ENCODE results near the gene YDJC. TPM values are rescaled to one million over a fixed set of nuclear protein-coding genes. Genes with fewer than 3 reads are reported as not detected.

Gene YDJC
- total and polyA plus RNA-seq, 2 of the 8 experiments (the other 6 are each of a cell fraction or from before 2014, with no cell fraction given): 36.7 to 45.2 TPM

GRCh38 chr22:21611210-21611977, 18.4 kb downstream of the YDJC start:
- Histone ChIP-seq H3K4ac (replicated peaks; ENCODE audit: insufficient read length, low read depth, low read length) (no peak overlapping the region), H3K27me3 (replicated peaks in 1 of 4; ENCODE audit: control insufficient read depth in 3 of 4, extremely low read depth in 1 of 4, insufficient read depth in 3 of 4, low read length in 3 of 4) (no peaks in the 10 kb centered on the region), H2BK5ac (ENCODE audit: low read depth, low read length) (no peak overlapping the region), H3K27ac (ENCODE audit: low read depth, low read length) (no peak overlapping the region), H3K14ac (ENCODE audit: insufficient read length) (no peak overlapping the region), H3K36me3 (ENCODE audit: control insufficient read depth in 2 of 4, insufficient read depth in 4 of 4, low read length in 3 of 4) (peaks cover 6 to 27% (median 12%) of the 10 kb centered on the region in 4 experiments; a peak in 7 of 8 replicates), H3K79me2 (ENCODE audit: control insufficient read depth in 1 of 2, insufficient read depth in 2 of 2, low read length in 2 of 2) (peaks cover 4 to 55% of the 10 kb centered on the region in 2 experiments), H3K4me2 (ENCODE audit: insufficient read depth in 1 of 2, low read depth in 2 of 2, low read length in 2 of 2) (no peak overlapping the region), H3K4me3 (ENCODE audit: extremely low read depth in 1 of 4, insufficient read depth in 2 of 4, low read depth in 3 of 4, low read length in 4 of 4) (no peak overlapping the region), H4K8ac (ENCODE audit: extremely low read depth, insufficient read depth, low read length) (no peak overlapping the region; the same call in 1 of the 2 replicates), H4K91ac (replicated peaks; ENCODE audit: insufficient read length, low read length) (no peak overlapping the region), H2BK12ac (ENCODE audit: low read depth, low read length) (no peak overlapping the region), H3K23ac (ENCODE audit: insufficient read length) (no peak overlapping the region), H3K79me1 (ENCODE audit: low read depth, low read length) (peaks cover 10% of the 10 kb centered on the region), H2BK120ac (replicated peaks; ENCODE audit: low read depth, low read length) (no peak overlapping the region), H3K9ac (replicated peaks in 1 of 4; ENCODE audit: extremely low read depth in 1 of 4, low read depth in 3 of 4, low read length in 3 of 4) (no peak overlapping the region), H2BK15ac (ENCODE audit: low read length) (no peak overlapping the region), H2AFZ (ENCODE audit: low read length) (no peak overlapping the region), H3K23me2 (ENCODE audit: low read depth, low read length) (no peaks in the 10 kb centered on the region), H4K5ac (ENCODE audit: insufficient read length, low read depth, low read length) (no peak overlapping the region), H4K20me1 (replicated peaks in 1 of 2; ENCODE audit: control insufficient read depth in 1 of 2, insufficient read depth in 2 of 2, low read length in 2 of 2) (peaks cover 11 to 28% of the 10 kb centered on the region in 2 experiments), H3K18ac (ENCODE audit: extremely low read depth, low read length) (no peak overlapping the region), H3K4me1 (replicated peaks in 1 of 4; ENCODE audit: control insufficient read depth in 3 of 4, insufficient read depth in 4 of 4, low read length in 3 of 4) (no peaks in the 10 kb centered on the region), H2AK5ac (ENCODE audit: low read depth, low read length) (no peak overlapping the region), H3K9me3 (ENCODE audit: insufficient read depth in 2 of 2, low read depth in 1 of 2, low read length in 1 of 2) (no peaks in the 10 kb centered on the region), H2BK20ac (ENCODE audit: low read length) (no peak overlapping the region), H3K56ac (replicated peaks; ENCODE audit: insufficient read length, low read depth, low read length) (no peak overlapping the region)
- ChIA-PET POLR2A (ENCODE audit: partially characterized antibody) (interaction anchor here (1.3 kb wide), 1 partner anchor 18 kb away, joined by 3 read pairs; no protein-coding TSS in a partner anchor), CTCF (ENCODE audit: partially characterized antibody) (interaction anchor here (0.6 to 2.3 kb wide), 5 partner anchors 12 to 286 kb away, joined by 3 to 12 read pairs (median 4); no protein-coding TSS in a partner anchor)
- DNase-seq (ENCODE audit: low read depth in 1 of 2, low spot score in 2 of 2) (no peak), FAIRE-seq (no peak)
- 86% methylated on average over 4 of the region's 4 CpGs; no CpG with 5 or more reads in 1 of the 2 experiments for WGBS, 2 experiments (ENCODE audit: extremely low coverage in 1 of 2, insufficient coverage in 1 of 2, insufficient read length in 1 of 2, insufficient replicate concordance in 2 of 2, low coverage in 1 of 2, low lambda C conversion rate in 2 of 2, missing lambda C conversion rate in 1 of 2)
- TF ChIP-seq ASH2L (IDR thresholded peaks at IDR 0.05; ENCODE audit: low read length): no peak
- TF ChIP-seq MAX (IDR thresholded peaks at IDR 0.05): no peak
- TF ChIP-seq RXRA (IDR thresholded peaks at IDR 0.05; ENCODE audit: insufficient read depth, low read depth, low read length): no peak
- no peak for TF ChIP-seq RNF2 (IDR thresholded peaks at IDR 0.05; ENCODE audit: borderline replicate concordance, low read depth, low read length, missing control alignments, poor library complexity, severe bottlenecking)
- TF ChIP-seq YY1 (IDR thresholded peaks at IDR 0.05; ENCODE audit: low read depth, low read length): no peak
- no peak for TF ChIP-seq ATF2 (IDR thresholded peaks at IDR 0.05; ENCODE audit: low read length)
- TF ChIP-seq CHD2 (IDR thresholded peaks at IDR 0.05; ENCODE audit: low read length): no peak
- no peak for TF ChIP-seq SIRT6 (IDR thresholded peaks at IDR 0.05; ENCODE audit: low read length)
- no peak for TF ChIP-seq ZNF274 (IDR thresholded peaks at IDR 0.05; ENCODE audit: borderline replicate concordance, extremely low read depth, low read length)
- no peak for TF ChIP-seq TAF1 (IDR thresholded peaks at IDR 0.05; ENCODE audit: low read depth, low read length)

Data from H1 (cell line).